Thyroid gland (tissue), 4 donors: ENCODE results near the gene DENND4A.

Experiments
- CTCF ChIP-seq, 6 experiments: fragments of 200-600 bp in 3 of 6; fragments of 450-650 bp in 3 of 6; sonication (generic) in 3 of 6; IDR thresholded peaks; one replicate each; pipeline ENCODE4 v1.5.1; 2016 to 2019; ENCODE audit warnings: antibody characterized with exemption in 6 of 6, mild to moderate bottlenecking in 2 of 6, inconsistent platforms in 1 of 6, moderate library complexity in 1 of 6
- POLR2A ChIP-seq, 2 donors: fragments of 450-650 bp; IDR thresholded peaks; one replicate each; pipeline ENCODE4 v1.6.1; 2017; ENCODE audit warnings: antibody characterized with exemption in 2 of 2, mild to moderate bottlenecking in 2 of 2, moderate library complexity in 1 of 2

GRCh38 chr15:65682404-65682911 lies 109.6 kb downstream of the DENND4A start:
- no peak for TF ChIP-seq POLR2A (IDR thresholded peaks at IDR 0.05)
- no peak for TF ChIP-seq CTCF (IDR thresholded peaks at IDR 0.05)
